Activated CD4-positive, alpha-beta T cell treated with anti-CD3 and anti-CD28 coated beads, Interleukin-2, amount 50 U/mL, for 24 hours (primary cell): ENCODE measurements around the gene RMDN3.

Experiments used
- DNase-seq, 2 donors: peaks; one replicate each; pipeline ENCODE4 v3.0.0-alpha.2; 2020; ENCODE audit warnings: low read depth in 1 of 2, low spot score in 1 of 2

RMDN3 gene, protein sequence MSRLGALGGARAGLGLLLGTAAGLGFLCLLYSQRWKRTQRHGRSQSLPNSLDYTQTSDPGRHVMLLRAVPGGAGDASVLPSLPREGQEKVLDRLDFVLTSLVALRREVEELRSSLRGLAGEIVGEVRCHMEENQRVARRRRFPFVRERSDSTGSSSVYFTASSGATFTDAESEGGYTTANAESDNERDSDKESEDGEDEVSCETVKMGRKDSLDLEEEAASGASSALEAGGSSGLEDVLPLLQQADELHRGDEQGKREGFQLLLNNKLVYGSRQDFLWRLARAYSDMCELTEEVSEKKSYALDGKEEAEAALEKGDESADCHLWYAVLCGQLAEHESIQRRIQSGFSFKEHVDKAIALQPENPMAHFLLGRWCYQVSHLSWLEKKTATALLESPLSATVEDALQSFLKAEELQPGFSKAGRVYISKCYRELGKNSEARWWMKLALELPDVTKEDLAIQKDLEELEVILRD

GRCh38 chr15:40754883-40755811 is at the start of gene RMDN3:
Gene RMDN3 (minus strand): TSS chr15:40755254. CDS start chr15:40754783, 471 bp downstream.
- peak; percentile 84 to 91 for DNase-seq

- no peak for DNase-seq
Measured at GRCh38 chr15:40803688-40804087, 48.6 kb upstream of the RMDN3 start.

- DNase-seq = no peak
Measured at GRCh38 chr15:40803076-40803475, 48.0 kb upstream of the RMDN3 start.

DNA sequence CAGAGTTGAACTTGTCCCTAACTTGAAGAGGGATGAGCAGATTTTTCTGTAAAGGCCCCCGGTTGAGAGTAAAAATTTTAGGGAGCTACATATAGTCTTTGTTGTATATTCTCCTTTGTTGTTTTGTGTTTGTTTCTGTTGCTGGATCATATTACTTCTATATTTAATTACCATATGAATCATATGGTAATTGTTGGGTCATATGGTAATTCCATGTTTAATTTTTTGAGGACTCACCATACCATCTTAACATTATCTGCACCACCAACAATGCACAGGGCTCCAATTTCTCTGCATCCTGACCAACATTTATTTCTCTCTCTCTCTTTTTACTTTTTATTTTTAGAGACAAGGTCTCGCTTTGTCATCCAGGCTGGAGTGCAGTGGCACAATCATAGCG is 44.5 kb upstream of the RMDN3 start:
- no peak for DNase-seq

GRCh38 chr15:40796512-40796911 is 41.5 kb upstream of the RMDN3 start:
- DNase-seq = no peak

DNA sequence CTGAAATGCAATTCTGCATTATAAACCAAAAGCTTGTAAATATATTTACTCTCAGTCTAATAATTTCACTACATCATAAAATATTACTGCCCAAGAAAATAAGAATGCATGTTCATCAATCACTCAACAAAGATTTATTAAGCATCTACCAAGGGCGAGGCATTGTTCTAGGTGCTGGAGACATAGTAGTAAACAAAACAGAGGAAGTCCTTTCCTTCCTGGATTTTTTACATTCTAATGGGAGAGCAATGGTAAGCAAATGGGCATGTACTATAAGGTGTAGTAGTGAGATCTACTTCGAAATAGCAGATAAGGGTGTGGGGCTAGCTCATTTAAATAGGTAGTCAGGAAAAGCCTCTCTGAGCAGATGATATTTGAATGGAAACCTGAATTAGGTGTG is 41.0 kb upstream of the RMDN3 start:
- DNase-seq = no peak

- no peak for DNase-seq
Measured at GRCh38 chr15:40793216-40793989, 38.3 kb upstream of the RMDN3 start.

- DNase-seq = no peak
Measured at GRCh38 chr15:40792394-40792793, 37.3 kb upstream of the RMDN3 start.

- no peak for DNase-seq
Measured at GRCh38 chr15:40790718-40791117, 35.7 kb upstream of the RMDN3 start.

- no peak for DNase-seq
Measured at GRCh38 chr15:40789999-40790398, 34.9 kb upstream of the RMDN3 start.

- no peak for DNase-seq
Measured at GRCh38 chr15:40789119-40789518, 34.1 kb upstream of the RMDN3 start.

GRCh38 chr15:40787991-40788390 is 32.9 kb upstream of the RMDN3 start:
- DNase-seq = no peak

DNA sequence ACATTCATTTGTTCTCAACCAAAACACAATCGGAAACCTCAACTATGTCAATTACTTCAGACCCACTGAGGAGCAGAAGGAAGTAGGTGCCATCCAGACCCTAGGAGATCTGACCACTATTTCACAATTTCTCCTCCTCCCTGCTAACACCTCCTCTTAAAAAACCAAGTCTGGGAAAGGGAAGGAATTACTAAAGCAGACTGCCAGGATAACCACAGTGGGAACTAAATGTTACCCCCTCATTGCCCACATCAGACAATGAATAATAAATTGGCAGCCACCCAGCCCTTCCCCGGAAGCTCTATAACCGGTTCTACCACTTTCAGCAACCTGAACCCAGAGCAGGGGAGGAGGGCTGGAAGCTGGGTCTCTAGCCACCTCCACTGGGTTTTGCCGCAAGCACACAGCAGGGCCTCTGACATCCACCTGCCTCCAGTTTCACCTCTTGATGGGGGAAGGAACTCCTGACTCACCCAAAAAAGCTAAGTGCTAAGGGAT is 32.3 kb upstream of the RMDN3 start:
- peak in 1 of 2 donors; percentile 69 for DNase-seq

DNA sequence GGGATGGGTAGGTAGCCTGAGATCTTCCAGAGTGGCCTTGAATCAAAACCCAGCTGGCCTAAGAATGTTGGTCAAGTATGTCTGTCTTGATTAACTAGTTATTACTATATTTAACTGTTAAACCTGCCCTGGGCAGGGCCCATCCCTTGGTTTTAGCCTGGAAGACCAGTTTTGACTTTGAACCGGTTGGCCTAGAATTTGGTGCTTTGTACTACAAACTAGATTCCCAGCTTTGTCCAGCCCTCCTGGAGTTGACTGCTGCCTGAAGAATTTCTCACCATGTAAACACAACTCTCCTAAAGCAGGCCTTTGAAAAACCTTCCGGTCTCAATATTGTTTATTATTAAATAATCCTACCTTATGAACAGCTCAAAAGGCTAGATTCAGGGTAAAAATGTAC is 30.8 kb upstream of the RMDN3 start:
- no peak for DNase-seq

DNA sequence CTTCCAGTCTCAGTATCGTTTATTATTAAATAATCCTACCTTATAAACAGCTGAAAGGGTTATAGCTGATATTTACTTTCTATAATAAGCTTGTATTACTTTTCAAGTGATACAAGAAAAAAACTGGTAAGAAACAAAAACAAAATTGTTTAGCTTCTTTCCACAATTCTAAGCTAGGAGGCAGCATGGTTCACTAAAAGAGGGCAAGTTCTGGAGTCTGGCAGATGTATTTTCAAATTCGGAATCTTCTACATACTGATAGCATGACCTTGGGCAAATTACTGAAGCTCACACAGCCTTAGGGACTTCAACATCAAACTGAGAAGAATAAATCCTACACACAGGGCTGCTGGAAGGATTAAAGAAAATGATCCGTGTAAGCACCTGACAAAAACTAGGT is 30.1 kb upstream of the RMDN3 start:
- DNase-seq = no peak

DNA sequence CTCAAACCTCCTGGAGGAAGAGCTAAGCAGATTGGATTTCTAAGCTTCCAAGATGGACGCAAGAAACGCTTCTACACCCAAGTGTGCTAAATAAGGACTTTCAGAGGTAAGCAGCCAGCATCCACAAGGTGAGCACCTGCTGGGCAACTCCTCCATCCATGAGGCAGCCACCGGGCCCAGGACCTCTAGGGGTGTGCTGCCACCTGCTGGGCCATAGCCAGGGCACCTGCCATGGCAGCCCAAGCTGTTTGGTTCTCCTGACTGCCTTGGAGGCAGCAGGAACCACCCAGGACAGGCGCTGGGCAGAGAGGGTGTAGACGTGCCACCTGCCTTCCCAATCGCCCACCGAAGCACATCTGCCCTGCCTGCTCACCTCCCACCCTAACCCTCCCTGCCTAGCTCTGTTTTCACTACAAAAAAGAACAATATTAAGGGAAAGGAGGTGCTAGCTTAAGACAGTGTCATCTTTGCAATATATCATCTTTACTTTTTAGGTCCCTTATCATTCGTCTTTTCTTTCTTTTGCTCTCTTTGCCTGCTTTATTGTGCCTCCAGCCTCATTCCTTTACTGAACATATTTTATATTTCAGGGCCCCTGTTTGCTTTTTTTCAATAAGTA is 27.7 kb upstream of the RMDN3 start:
- DNase-seq = peak; percentile 59 to 77

- DNase-seq = no peak
Measured at GRCh38 chr15:40776537-40777141, 21.6 kb upstream of the RMDN3 start.

- no peak for DNase-seq
Measured at GRCh38 chr15:40775740-40776536, 20.9 kb upstream of the RMDN3 start.

- DNase-seq = no peak
Measured at GRCh38 chr15:40775007-40775406, 20.0 kb upstream of the RMDN3 start.
